ENCODE results near the gene NFATC3.

Gene NFATC3

GRCh38 chr16:68264128-68265077 lies 179.2 kb downstream of the NFATC3 start, which contains the start of gene SLC7A6:
SLC7A6 (plus strand) TSS chr16:68264526; CDS start chr16:68274727, 10,201 bp downstream.
- DNase-seq (ENCODE audit: extremely low spot score, insufficient read length, low read depth) (no peak), FAIRE-seq (peak; percentile 71)

- FAIRE-seq (peak; percentile 69), DNase-seq (ENCODE audit: extremely low spot score, insufficient read length, low read depth) (no peak)
These were observed 180.1 kb downstream of the NFATC3 start for GRCh38 chr16:68265078-68265920.

DNA sequence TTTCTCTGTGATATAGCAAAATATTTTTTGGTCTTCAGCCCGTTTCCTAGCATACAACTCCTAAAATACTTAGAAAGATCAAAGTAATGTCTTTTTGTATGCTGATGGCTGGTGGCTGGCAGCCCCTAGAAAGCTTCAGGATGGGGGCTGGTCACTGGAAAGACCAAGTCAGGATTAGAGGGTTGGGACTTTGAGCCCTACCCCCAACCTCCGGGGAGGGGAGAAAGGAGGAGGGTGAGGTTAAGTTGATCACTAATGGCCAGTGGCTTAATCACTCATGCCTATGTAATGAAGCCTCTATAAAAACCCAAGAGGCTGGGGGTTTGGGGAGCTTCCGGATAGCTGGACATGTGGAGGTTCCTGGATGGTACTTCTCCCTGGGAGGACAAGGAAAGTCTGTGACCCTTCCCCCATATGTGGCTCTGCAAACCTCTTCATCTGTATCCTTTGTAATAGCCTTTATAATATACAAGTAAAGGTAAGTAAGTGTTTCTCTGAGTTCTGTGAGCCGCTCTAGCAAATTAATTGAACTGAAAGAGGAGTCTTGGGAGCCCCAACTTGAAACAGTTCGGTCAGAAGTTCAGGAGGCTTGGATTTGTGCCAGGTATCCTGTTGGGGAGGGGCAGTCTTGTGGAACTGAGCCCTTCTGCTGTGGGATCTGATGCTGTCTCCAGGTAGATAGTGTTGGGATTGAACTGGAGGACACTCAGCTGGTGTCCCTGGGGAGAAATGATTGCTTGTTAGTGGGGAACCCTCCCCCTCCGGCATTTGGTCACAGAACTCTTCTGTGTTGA lies 182.6 kb downstream of the NFATC3 start:
- no peak for FAIRE-seq

DNA sequence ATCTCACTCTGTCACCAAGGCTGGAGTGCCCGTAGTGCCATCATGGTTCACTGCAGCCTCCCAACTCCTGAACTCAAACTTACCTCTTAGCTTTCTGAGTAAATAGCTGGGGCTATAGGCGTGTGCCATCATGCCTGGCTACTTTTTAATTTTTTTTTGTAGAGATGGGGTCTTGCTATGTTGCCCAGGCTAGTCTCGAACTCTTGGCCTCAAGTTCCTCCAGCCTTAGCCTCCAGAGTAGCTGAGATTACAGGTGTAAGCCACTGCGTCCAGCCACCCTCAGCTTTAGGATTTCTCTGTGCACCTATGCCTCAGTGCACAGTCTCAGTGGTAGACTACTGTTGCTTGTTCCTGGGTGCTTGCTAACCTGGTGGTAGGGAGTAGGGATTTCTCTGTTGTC lies 184.6 kb downstream of the NFATC3 start:
- DNase-seq (ENCODE audit: extremely low spot score, insufficient read length, low read depth) (no peak), FAIRE-seq (no peak)

More for the DNA sequence above, 182.6 kb downstream of the NFATC3 start:
- no peak for DNase-seq (ENCODE audit: extremely low spot score, insufficient read length, low read depth)

DNA sequence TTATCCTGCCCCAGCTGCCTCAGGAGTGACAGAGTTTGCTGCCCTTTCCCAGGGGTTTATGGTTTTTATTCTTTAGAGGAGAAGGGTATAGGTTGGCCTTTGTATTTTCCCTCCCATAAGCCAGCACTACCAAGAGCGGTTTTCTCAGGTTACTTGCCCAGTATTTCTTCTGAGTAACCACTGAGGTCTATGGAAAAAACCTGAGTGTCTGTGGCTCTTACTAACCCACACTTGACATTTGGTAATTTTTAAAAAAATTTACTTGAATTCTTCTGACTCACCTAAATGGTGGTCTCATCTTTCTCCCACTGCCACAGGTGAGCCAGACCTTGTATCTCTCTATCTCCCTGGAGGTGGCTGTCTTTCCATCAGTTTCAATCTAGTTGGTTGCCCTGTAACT lies 185.2 kb downstream of the NFATC3 start:
- DNase-seq (ENCODE audit: extremely low spot score, insufficient read length, low read depth) (no peak), FAIRE-seq (no peak)

GRCh38 chr16:68272507-68273209 lies 187.5 kb downstream of the NFATC3 start:
- FAIRE-seq = no peak
- no peak for DNase-seq (ENCODE audit: extremely low spot score, insufficient read length, low read depth)

DNA sequence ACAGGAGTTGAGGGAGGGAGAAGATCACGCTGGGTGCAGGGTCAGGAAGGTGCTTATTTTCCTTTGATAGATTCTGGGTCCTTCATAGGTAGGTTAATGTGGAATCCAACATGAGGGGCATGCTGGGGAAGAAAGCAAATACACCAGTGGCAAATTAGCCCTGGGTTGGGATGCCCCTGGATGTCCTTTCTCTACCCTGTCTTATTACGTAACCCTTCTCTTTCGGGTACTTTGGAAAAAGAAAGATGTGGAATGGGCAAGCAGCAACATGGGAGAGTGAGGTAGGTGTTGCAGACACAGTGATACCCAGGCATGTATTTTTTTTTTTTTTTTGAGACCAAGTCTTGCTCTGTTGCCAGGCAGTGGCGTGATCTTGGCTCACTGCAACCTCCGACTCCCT lies 188.3 kb downstream of the NFATC3 start:
- DNase-seq (ENCODE audit: extremely low spot score, insufficient read length, low read depth) = no peak
- FAIRE-seq = no peak

GRCh38 chr16:68273896-68274295 lies 188.7 kb downstream of the NFATC3 start:
- DNase-seq (ENCODE audit: extremely low spot score, insufficient read length, low read depth) = no peak
- no peak for FAIRE-seq

DNA sequence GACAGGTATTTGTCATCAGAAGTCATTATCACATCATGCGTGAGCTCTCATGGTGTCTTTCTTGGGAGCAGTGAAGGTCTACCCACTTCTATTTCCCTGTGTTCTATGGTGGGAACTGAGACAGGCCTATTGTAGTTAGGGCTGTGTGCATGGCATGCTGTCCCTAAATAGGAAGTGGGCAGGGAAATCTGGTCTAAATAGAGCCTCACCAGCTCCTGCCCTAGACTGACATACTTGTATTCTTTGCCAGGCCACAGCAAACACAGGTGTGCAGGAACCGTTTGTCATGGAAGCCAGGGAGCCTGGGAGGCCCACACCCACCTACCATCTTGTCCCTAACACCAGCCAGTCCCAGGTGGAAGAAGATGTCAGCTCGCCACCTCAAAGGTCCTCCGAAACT lies 189.3 kb downstream of the NFATC3 start:
- no peak for FAIRE-seq

DNA sequence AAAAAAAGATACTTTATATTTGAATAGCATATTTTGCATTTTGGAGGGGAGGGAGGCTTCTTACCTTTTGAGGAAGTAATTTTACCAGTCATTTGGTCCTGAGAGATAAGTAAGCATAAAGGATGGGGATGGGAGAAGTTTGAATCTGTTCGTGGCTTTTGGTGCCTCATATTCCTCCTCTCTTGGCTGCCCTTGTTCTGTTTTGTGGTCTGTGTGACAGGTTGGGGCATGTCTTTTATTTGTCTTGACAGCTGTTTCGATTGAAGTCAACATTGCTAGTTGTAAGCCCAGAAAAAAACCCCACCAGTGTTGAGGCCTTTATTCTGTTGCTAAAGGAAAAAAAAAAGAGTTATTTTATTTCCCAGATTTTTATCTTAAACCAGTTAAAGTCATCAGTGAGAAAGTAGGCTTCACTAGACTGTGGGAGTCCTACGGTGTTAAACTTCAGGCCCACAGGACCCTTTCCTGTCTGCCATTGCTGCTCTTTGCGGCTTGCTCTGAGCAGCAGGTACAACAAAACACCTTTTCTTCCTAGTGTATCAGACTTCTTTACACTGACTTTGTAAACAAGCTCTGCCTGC lies 190.5 kb downstream of the NFATC3 start:
- peak; percentile 75 for FAIRE-seq
- no peak for DNase-seq (ENCODE audit: extremely low spot score, insufficient read length, low read depth)

More for the DNA sequence above, 189.3 kb downstream of the NFATC3 start:
- DNase-seq (ENCODE audit: extremely low spot score, insufficient read length, low read depth) = no peak

DNA sequence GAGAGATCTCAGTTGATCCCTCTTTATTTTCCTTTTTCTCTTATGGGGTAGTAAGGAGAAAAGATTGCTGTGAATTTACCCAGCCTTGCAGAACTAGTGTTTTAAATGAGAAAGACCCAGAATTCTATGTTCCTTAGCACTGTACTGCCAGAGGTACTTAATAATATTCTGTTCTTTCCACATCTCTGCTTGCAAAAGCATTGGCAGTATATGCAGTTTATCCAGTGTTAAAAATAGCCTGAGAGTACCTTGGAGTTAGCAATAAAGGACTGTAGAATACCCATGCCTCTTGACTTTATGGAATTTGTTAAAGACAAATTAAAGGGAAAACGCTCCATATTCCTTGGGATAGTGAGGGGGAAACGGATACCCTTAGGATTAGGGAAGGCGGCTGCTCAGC lies 191.1 kb downstream of the NFATC3 start:
- FAIRE-seq (no peak), DNase-seq (ENCODE audit: extremely low spot score, insufficient read length, low read depth) (no peak)

Measured in GM18507 (cell line).